ENCODE results near the gene BCAN.

Gene BCAN

GRCh38 chr1:156700736-156701531 is 59.0 kb downstream of the BCAN start:
- peaks cover 60% of the 10 kb centered on the region for H3K27me3 ChIP-seq (replicated peaks; ENCODE audit: insufficient read depth, low read length)
- peaks cover 10% of the 10 kb centered on the region for H3K4me1 ChIP-seq (ENCODE audit: low read length)
- H3K27ac ChIP-seq (ENCODE audit: low read length), result no peak overlapping the region
- H3K79me2 ChIP-seq (ENCODE audit: low read length), result no peaks in the 10 kb centered on the region
- TF ChIP-seq CTCF (IDR thresholded peaks at IDR 0.05; ENCODE audit: low read length) (no peak), EZH2 (optimal IDR thresholded peaks at IDR 0.05; ENCODE audit: low read depth, low read length) (no peak), EZH2phosphoT487 (IDR thresholded peaks at IDR 0.05; ENCODE audit: low read length) (no peak)
- no peak overlapping the region for H3K9ac ChIP-seq (ENCODE audit: low read length)
- H3K4me3 ChIP-seq (ENCODE audit: low read length), result no peak overlapping the region
- H4K20me1 ChIP-seq (ENCODE audit: insufficient read depth, low read length), result no peaks in the 10 kb centered on the region
- H3K9me3 ChIP-seq (replicated peaks; ENCODE audit: insufficient read depth, low read length), result no peaks in the 10 kb centered on the region
- no peak overlapping the region for H3K4me2 ChIP-seq (ENCODE audit: low read depth, low read length)
- no peak overlapping the region for H2AFZ ChIP-seq (ENCODE audit: low read length)
- no peaks in the 10 kb centered on the region for H3K36me3 ChIP-seq (replicated peaks; ENCODE audit: insufficient read depth, low read length)
- H3K9me2 ChIP-seq (replicated peaks; ENCODE audit: insufficient read depth, low read length), result no peaks in the 10 kb centered on the region
- DNase-seq, result no peak
- H3F3A ChIP-seq (ENCODE audit: insufficient read depth, low read length), result no peaks in the 10 kb centered on the region; the same call in 1 of the 2 replicates

- H3K27me3 ChIP-seq (replicated peaks; ENCODE audit: insufficient read depth, low read length), result peaks cover 68% of the 10 kb centered on the region
- no peaks in the 10 kb centered on the region for H3K9me3 ChIP-seq (replicated peaks; ENCODE audit: insufficient read depth, low read length)
- DNase-seq, result no peak
- no peaks in the 10 kb centered on the region for H4K20me1 ChIP-seq (ENCODE audit: insufficient read depth, low read length)
- H3K27ac ChIP-seq (ENCODE audit: low read length), result no peak overlapping the region
- no peak overlapping the region for H2AFZ ChIP-seq (ENCODE audit: low read length)
- no peak overlapping the region for H3K4me2 ChIP-seq (ENCODE audit: low read depth, low read length)
- no peak overlapping the region for H3K9ac ChIP-seq (ENCODE audit: low read length)
- no peak for TF ChIP-seq CTCF (IDR thresholded peaks at IDR 0.05; ENCODE audit: low read length)
- no peak for TF ChIP-seq EZH2 (optimal IDR thresholded peaks at IDR 0.05; ENCODE audit: low read depth, low read length)
- no peak for TF ChIP-seq EZH2phosphoT487 (IDR thresholded peaks at IDR 0.05; ENCODE audit: low read length)
- no peak overlapping the region for H3K4me3 ChIP-seq (ENCODE audit: low read length)
- no peaks in the 10 kb centered on the region; the same call in 1 of the 2 replicates for H3F3A ChIP-seq (ENCODE audit: insufficient read depth, low read length)
- peaks cover 16% of the 10 kb centered on the region for H3K4me1 ChIP-seq (ENCODE audit: low read length)
- H3K9me2 ChIP-seq (replicated peaks; ENCODE audit: insufficient read depth, low read length), result no peaks in the 10 kb centered on the region
- no peaks in the 10 kb centered on the region for H3K36me3 ChIP-seq (replicated peaks; ENCODE audit: insufficient read depth, low read length)
- H3K79me2 ChIP-seq (ENCODE audit: low read length), result no peaks in the 10 kb centered on the region
Measured at GRCh38 chr1:156703336-156703735, 61.4 kb downstream of the BCAN start.

- H3K9me2 ChIP-seq (replicated peaks; ENCODE audit: insufficient read depth, low read length), result no peaks in the 10 kb centered on the region
- H4K20me1 ChIP-seq (ENCODE audit: insufficient read depth, low read length), result no peaks in the 10 kb centered on the region
- no peaks in the 10 kb centered on the region for H3K79me2 ChIP-seq (ENCODE audit: low read length)
- H3K4me3 ChIP-seq (ENCODE audit: low read length), result no peak overlapping the region
- peaks cover 16% of the 10 kb centered on the region for H3K4me1 ChIP-seq (ENCODE audit: low read length)
- no peaks in the 10 kb centered on the region for H3K36me3 ChIP-seq (replicated peaks; ENCODE audit: insufficient read depth, low read length)
- no peak for TF ChIP-seq EZH2phosphoT487 (IDR thresholded peaks at IDR 0.05; ENCODE audit: low read length)
- TF ChIP-seq EZH2 (optimal IDR thresholded peaks at IDR 0.05; ENCODE audit: low read depth, low read length), result no peak
- no peak overlapping the region for H3K27ac ChIP-seq (ENCODE audit: low read length)
- H3K27me3 ChIP-seq (replicated peaks; ENCODE audit: insufficient read depth, low read length), result peaks cover 68% of the 10 kb centered on the region
- no peaks in the 10 kb centered on the region; the same call in 1 of the 2 replicates for H3F3A ChIP-seq (ENCODE audit: insufficient read depth, low read length)
- no peak for DNase-seq
- no peaks in the 10 kb centered on the region for H3K9me3 ChIP-seq (replicated peaks; ENCODE audit: insufficient read depth, low read length)
- H3K4me2 ChIP-seq (ENCODE audit: low read depth, low read length), result no peak overlapping the region
- no peak overlapping the region for H2AFZ ChIP-seq (ENCODE audit: low read length)
- H3K9ac ChIP-seq (ENCODE audit: low read length), result no peak overlapping the region
Measured at GRCh38 chr1:156703741-156704140, 61.8 kb downstream of the BCAN start.
